LHCN-M2 (cell line): ENCODE data around the gene PKNOX2. TPM values are rescaled to one million over a fixed set of nuclear protein-coding genes. Genes with fewer than 3 reads are reported as not detected.
A peak's percentile ranks its signal among the peaks of the same experiment; 100 is the strongest.

Experiments used
- DNase-seq: peaks from one replicate; pipeline ENCODE4 v3.0.0-alpha.2; 2012; ENCODE audit warnings: low read depth
- total RNA-seq: library from RNA; depleted of rRNA; stranded (reverse); fragments of >200 nt; gene quantifications from 2 replicates; pipeline ENCODE4 v1.2.3, GENCODE V29; 2014

PKNOX2 gene
- total RNA-seq, 1 experiment from 2014 or later, result 14.6 TPM

GRCh38 chr11:125431009-125431408 is 266.5 kb downstream of the PKNOX2 start:
- no peak for DNase-seq

- no peak for DNase-seq
Observed at GRCh38 chr11:125431481-125431880, 266.9 kb downstream of the PKNOX2 start.

DNA sequence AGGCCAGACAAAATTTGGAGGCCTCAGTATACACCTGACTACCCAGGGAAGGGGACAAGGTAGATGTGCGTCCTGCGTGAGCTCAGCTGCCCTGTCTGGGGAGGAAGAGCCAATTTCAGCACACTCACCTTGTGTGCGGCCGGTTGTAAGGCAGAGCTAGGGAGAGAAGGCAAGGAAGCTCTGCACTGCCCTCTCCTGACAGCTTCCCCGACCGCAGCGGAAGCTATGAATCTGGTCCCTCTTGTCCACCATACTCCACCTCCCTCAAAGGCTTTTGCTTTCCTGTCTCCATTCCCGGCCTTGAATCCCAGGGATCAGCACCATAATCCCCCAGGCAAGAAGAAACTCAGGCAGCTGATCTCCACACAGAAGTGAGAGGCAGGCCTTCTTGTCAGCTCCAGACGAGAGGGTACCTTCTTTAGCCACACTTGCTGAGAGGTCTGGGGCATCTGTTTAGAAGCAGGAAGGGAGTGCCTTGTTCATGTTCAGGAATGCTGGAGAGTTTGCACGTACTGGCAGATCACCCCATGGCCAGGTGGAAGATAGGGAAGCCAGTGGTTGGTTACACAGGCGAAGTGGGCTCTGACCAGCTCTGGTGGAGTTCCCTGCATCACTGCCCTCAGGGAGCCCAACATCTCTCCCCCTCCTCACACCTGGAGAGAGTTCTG is 269.0 kb downstream of the PKNOX2 start:
- no peak for DNase-seq

DNA sequence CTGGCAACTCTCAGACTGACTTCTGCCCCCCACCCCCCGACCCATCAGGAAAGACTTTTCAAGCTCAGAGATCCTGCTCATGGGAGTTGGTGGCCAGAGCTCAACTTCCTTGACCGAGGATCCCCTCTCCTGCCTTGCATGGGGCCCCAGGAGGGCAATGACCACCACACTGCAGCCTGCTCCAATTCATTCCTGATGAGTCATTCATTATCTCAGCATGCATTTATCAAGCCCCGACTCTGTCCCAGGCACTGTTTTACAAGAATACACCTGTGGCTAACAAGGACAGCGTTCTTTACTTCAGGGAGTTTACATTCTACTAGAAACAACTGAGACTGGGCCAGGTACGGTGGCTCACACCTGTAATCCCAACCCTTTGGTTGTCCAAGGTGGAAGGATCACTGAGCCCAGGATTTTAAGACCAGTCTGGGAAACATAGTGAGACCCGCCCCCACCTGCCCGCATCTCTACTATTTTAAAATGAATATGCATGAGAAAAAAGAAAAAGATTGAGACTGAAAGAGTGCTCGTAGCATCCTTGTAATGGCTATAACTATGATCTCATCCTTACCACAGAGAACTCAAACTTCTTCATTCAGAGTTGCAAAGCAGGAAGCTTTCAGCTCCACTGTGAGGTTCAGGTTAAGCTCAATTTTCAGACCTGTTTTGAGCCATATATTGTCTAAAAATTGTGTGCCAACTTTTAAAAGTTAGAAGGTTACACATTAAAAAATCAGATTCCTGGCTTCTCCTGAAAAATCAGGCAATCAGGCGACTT is 271.1 kb downstream of the PKNOX2 start:
- DNase-seq, result no peak

- DNase-seq, result no peak
Observed at GRCh38 chr11:125441648-125442410, 277.3 kb downstream of the PKNOX2 start.

DNA sequence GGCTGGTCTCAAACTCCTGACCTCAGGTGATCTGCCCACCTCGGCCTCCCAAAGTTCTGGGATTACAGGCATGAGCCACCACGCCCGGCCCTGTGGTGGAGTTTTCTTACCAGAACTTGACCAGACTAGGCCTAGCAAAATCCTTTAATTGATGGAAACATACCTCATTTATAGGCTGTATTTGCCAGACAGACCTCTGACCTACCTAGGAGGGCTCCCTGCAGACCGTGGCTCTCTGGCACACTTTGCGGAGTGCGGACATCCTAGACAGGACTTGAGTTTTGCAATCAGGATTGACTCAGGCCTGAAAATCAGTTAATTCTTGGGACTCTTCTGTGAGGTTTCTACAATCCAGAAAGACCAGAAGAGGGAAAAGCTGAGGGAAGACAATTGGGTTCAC is 278.4 kb downstream of the PKNOX2 start:
- no peak for DNase-seq

DNA sequence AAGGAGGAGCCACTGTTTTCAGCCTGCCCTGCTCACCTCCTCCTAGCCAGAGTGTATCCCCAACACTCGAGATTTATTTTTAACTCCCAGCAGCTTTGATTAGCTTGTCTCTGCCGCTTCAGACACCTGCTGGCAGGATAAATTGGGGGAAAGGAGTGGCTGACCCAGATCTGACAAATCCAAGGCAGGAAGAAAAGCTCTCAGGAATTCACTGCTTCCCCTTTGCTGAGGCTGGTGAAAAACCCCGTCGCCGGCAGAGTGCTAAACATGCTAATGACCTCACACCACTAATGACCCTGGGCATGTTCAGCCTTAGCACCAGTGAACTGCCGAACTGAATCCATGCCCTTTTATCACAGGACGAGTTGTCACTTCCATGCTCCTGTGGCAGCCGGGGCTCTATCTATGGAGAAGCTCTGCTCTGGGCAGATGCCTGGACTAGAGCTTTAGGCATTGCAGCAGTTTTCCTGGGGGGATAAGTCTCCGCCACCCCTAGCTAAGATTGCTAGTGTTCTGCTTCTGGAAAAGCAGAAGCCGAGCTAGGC is 279.3 kb downstream of the PKNOX2 start:
- DNase-seq, result no peak

DNA sequence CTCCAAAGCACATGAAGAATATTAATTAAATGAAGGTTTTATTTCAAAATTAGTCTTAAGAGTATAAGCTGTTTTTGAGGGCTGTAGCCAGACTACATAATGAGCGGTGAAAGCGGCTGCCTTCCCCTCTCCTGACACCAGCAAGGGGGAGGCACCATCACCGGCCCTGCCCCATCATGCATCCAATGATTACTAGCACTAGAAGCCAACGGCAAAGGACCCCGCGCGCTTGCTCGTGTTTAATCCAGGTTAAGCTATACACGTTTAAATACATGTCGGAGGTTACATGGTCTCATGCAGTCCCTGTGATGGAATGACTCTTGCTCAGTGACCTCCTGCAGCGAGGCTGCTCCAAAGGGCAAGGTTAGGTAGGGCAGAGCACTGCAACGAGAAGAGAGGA is 281.2 kb downstream of the PKNOX2 start:
- DNase-seq, result no peak

GRCh38 chr11:125446279-125446678 is 281.7 kb downstream of the PKNOX2 start:
- DNase-seq, result no peak

DNA sequence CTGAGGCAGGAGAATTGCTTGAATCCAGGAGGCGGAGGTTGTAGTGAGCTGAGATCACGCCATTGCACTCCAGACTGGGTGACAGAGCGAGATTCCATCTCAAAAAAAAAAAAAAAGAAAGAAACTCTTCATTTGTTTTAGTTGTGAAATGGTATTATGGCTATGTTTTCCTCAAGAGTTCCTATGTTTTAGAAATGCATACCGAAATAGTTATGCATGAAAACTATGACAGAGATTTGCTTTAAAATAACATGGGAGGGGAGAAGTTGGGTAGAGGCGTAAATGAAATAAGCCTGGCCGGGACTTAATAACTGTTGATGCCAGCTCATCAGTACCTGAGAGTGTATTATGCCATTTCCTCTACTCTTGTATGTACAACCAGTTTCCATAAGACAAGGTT is 283.2 kb downstream of the PKNOX2 start:
- DNase-seq, result no peak

- DNase-seq, result peak; percentile 49
Observed at GRCh38 chr11:125448136-125448535, 283.6 kb downstream of the PKNOX2 start.

GRCh38 chr11:125449565-125449964 is 285.0 kb downstream of the PKNOX2 start:
- DNase-seq, result no peak

DNA sequence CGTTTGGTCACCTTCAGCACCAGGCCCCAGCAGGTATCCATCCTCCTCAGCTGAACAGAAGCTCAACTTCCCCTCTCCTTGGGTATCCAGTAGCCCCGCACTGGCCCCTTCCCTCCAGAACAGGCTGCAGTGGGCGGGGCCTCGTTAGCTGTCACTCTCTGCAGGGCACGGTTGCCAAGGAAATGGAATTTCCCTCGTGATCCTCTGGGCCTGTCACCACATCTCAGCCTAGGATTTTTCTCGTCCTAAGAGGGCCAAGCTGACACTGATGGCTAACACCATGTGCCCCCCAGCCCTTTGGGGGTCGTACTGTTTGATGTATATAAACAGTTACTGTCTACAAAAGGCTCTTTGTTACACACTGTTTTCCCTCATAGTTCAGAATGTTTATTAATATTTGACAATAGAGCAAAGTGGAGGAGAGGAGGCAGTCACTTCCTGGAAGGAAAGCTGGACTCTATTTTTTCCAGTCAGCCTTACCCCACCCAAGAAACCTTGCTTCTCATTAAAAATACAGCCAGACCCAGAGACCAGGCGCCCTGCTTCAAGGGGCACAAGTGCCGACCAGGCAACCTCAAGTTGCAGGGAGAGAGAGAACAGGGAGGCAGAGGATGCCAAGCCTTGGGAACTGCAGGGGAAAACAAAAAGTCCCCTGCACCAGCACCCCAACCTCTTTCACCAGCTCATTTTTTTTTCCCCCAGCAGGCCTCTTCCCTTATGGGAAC is 287.0 kb downstream of the PKNOX2 start:
- DNase-seq, result no peak

DNA sequence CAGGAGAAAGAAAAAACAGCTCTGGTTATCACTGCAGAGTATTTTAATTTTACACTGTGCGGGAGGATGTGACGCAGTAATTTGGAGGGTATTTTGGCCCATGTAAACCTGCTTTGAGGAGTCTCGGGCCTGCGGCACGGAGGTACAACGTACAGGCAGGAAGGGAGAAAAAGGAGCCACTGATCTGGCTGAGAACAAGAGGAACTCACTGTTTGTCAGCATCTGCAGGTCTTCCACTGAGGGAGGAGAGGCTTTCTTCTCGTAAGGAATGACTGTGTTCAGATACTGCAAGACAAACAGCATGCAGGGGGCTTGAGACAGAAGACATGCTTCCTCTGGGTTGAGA is 287.5 kb downstream of the PKNOX2 start:
- DNase-seq, result no peak

- DNase-seq, result no peak
Observed at GRCh38 chr11:125454047-125454446, 289.5 kb downstream of the PKNOX2 start.

GRCh38 chr11:125455851-125456250 is 291.3 kb downstream of the PKNOX2 start:
- DNase-seq, result no peak

DNA sequence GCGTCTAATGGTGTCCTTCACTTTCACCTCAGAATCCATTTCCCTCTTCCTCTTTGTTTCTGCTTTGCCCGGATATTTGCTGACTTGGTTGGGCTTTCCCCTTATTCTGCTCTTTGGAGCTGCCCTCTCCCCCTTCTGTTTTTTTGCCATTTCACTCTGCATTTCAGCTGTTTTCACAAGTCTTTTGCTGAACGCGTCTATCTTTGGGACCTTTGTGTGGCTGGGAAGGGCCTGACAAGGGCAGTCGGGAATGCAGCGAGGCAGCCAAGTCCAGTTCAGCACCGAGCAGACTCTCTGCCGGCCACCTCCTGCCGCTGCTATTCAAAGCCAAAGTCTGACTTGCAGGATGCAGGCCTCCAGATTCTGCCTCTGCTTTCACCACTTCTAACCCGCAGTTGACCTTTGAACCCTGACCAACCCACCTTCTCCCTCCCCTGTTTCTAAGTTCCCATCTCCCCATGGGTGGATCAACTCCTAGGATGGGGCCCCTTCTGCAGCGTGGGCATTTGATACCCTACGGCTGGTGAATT is 293.3 kb downstream of the PKNOX2 start:
- DNase-seq, result peak; percentile 78

- no peak for DNase-seq
Observed at GRCh38 chr11:125460275-125460674, 295.7 kb downstream of the PKNOX2 start.

DNA sequence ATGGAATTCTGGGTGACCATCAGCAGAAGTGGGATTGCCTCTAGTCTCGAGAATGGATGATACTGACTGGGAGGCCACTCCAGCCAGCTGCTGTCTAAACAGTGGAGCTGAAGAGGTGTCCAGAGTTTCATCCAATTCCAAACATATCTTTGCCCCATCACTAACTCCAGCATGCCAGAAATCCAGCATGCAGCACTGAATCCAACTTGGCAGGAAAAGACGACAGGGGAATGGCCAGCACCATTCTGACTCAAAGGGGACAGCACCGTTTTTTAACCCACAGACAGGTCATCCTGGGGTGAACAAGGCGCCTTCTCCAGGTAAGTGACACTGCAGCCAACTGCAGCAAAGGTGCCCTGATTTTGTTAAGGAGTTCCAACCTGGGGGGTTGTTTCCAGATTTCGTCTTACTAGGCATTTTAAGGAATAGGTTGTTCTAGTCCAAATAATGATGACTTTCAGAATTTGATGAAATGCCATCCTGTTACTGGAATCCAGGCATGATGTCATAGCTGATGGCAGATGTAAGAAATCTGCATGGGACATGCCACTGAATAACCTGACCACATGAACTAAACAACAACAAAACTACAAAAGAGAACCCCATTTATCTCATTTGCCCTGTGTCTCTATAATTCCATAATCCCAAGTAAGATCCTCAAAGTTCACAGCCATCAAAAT is 299.2 kb downstream of the PKNOX2 start:
- no peak for DNase-seq

DNA sequence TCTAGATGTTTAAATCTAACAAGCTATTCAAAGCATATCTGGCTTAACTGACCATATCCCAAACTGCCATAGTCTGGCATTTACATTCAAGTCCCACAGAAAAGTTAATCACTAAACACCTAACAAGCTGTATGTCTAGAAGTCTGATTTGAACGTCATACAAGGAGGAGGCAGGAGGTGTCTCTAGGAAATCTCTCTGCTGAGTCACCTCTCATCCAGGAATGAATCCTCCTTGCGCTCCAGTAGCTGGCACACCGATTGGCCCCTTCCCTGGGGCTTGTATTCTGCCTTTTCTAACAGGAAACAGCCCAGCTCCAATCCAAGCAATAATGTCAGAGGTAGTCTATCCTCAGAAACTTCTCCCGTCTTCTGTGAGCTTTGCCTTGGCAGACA is 299.7 kb downstream of the PKNOX2 start:
- DNase-seq, result no peak

DNA sequence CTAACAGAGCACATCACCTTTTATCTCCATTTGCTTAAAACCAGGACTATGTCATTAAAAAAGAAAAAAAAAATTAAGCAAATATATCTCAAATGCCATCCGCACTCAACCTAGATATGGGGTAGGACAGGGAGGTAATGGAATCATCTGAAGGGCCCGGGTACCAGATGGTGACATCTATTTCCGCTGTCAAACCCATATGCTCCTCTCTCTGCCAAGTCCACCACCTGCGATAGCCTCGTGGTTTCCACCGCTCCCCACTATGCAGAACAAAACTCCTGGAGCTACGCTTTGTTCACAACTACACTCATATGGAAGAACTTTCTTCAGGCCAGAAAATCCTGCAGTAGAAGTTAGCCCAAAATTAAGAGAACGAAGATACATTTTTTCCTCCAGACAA is 300.1 kb downstream of the PKNOX2 start:
- DNase-seq, result no peak
